Upper lobe of left lung (tissue), 4 donors: Measurements from ENCODE around the gene ADD1.

Experiments used
- POLR2A ChIP-seq, 4 donors: fragments of 450-650 bp; IDR thresholded peaks; one replicate each; pipeline ENCODE4 v1.5.1; 2016 to 2017; ENCODE audit warnings: antibody characterized with exemption in 4 of 4, mild to moderate bottlenecking in 2 of 4
- TF ChIP-seq, protein P1 (sequence below), 6 experiments: fragments of 450-650 bp in 4 of 6; fragments of 200-600 bp in 2 of 6; sonication (generic) in 2 of 6; IDR thresholded peaks; one replicate each; pipeline ENCODE4 v1.5.1; 2016 to 2019; ENCODE audit warnings: antibody characterized with exemption in 6 of 6

- TF ChIP-seq, protein P1, sequence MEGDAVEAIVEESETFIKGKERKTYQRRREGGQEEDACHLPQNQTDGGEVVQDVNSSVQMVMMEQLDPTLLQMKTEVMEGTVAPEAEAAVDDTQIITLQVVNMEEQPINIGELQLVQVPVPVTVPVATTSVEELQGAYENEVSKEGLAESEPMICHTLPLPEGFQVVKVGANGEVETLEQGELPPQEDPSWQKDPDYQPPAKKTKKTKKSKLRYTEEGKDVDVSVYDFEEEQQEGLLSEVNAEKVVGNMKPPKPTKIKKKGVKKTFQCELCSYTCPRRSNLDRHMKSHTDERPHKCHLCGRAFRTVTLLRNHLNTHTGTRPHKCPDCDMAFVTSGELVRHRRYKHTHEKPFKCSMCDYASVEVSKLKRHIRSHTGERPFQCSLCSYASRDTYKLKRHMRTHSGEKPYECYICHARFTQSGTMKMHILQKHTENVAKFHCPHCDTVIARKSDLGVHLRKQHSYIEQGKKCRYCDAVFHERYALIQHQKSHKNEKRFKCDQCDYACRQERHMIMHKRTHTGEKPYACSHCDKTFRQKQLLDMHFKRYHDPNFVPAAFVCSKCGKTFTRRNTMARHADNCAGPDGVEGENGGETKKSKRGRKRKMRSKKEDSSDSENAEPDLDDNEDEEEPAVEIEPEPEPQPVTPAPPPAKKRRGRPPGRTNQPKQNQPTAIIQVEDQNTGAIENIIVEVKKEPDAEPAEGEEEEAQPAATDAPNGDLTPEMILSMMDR (IDR thresholded peaks at IDR 0.05) = peak in 1 of 6 experiments; percentile 9
- TF ChIP-seq POLR2A (IDR thresholded peaks at IDR 0.05) = no peak
These were observed 90.6 kb downstream of the ADD1 start for GRCh38 chr4:2934077-2934812.
